Activated CD8-positive, alpha-beta T cell treated with anti-CD3 and anti-CD28 coated beads for 36 hours (primary cell): ENCODE results near the gene PUM2. TPM values are rescaled to one million over a fixed set of nuclear protein-coding genes. Genes with fewer than 3 reads are reported as not detected.

Experiments
- ATAC-seq: fragments of 200-7000 bp; cut with Tn5 transposase; one replicate; pipeline ENCODE4 v1.10.0; 2021; ENCODE audit warnings: mild to moderate bottlenecking, moderate library complexity
- CTCF ChIA-PET: fragments of 350-600 bp; sonication (Branson Sonifier 250); formaldehyde crosslinking; loops from one replicate; lab custom pipeline; 2021; ENCODE audit warnings: antibody characterized with exemption; lab: Charles Lee
- POLR2A ChIA-PET: fragments of 350-600 bp; sonication (Branson Sonifier 250); formaldehyde crosslinking; loops from one replicate; lab custom pipeline; 2021; ENCODE audit warnings: antibody characterized with exemption; lab: Charles Lee
- DNase-seq: peaks from one replicate; pipeline ENCODE4 v3.0.0-alpha.2; 2020
- H3K27ac Mint-ChIP-seq: one replicate; pipeline ENCODE4 v1.8.0; 2021; ENCODE audit warnings: mild to moderate bottlenecking, mixed read lengths
- H3K27me3 Mint-ChIP-seq: one replicate; pipeline ENCODE4 v1.8.0; 2021; ENCODE audit warnings: mixed read lengths
- H3K36me3 Mint-ChIP-seq: one replicate; pipeline ENCODE4 v1.8.0; 2021; ENCODE audit warnings: low read depth, mixed read lengths
- H3K4me1 Mint-ChIP-seq: one replicate; pipeline ENCODE4 v1.8.0; 2021; ENCODE audit warnings: low read depth, mixed read lengths
- H3K4me3 Mint-ChIP-seq: one replicate; pipeline ENCODE4 v1.8.0; 2021; ENCODE audit warnings: mild to moderate bottlenecking, moderate library complexity, mixed read lengths
- H3K9me3 Mint-ChIP-seq: one replicate; pipeline ENCODE4 v1.8.0; 2021; ENCODE audit warnings: mixed read lengths
- intact Hi-C: fragments of 100-400 bp; cut with micrococcal nuclease; formaldehyde crosslinking; loops from one replicate; pipeline ENCODE4 v1.10.0; 2022
- total RNA-seq, 2 experiments: library from RNA; stranded (reverse); gene quantifications; one replicate each; pipeline ENCODE4 v1.2.3, GENCODE V29; 2021
- TF ChIP-seq, protein P1 (sequence below): fragments of 200-600 bp; IDR thresholded peaks from one replicate; pipeline ENCODE4 v1.8.0; 2022; ENCODE audit warnings: antibody characterized with exemption, mild to moderate bottlenecking

PUM2 gene
- total RNA-seq, 2 experiments from 2014 or later: 104 TPM

GRCh38 chr2:20224164-20224715, 126.4 kb downstream of the PUM2 start:
- no peaks in the 10 kb centered on the region for H3K36me3 Mint-ChIP-seq

DNA sequence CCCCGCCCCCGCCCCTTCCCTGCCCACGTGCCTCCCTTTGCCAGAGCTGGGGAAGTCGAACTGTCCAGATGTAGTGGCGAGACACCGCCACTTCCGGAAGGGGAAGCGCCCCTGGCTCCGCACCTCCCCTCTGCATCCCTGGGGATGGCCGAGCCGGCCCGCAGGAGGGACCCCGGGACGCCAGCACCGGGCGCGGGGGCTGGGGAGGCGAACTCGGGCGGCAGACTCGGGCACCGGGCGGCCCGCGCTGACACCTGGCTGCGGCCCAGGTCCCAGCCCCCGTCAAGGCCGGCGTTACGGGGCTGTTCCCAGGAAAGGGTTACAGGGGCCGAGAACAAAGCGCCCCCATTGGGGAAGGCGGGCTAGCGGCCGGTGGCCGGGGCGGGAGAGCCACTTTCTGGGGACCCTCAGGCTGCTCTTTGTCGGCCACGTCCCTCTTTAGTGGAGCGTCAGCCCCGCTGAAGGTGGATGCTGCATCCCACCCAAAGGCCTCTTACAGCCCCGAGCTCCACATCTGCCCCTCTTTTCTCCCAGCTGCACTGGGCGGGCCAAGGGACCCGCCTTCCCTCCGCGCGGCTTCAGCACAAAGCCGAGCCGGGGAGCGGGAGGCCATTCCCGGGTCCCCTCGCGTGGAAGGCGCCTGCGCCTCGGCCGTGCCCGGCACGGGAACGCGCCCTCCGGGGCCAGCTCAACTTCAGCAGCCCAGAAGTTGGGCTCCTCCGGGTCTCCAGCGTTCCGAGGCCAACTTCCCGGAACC, 127.1 kb downstream of the PUM2 start:
- peak; percentile 18 for ATAC-seq
- Mint-ChIP-seq H3K4me1 (no peaks in the 10 kb centered on the region), H3K27me3 (peaks cover 50% of the 10 kb centered on the region), H3K4me3 (peak overlapping the region; percentile 24), H3K9me3 (no peaks in the 10 kb centered on the region), H3K27ac (no peak overlapping the region), H3K36me3 (no peaks in the 10 kb centered on the region)
- intact Hi-C loops: no loop called here
- TF ChIP-seq, protein P1, sequence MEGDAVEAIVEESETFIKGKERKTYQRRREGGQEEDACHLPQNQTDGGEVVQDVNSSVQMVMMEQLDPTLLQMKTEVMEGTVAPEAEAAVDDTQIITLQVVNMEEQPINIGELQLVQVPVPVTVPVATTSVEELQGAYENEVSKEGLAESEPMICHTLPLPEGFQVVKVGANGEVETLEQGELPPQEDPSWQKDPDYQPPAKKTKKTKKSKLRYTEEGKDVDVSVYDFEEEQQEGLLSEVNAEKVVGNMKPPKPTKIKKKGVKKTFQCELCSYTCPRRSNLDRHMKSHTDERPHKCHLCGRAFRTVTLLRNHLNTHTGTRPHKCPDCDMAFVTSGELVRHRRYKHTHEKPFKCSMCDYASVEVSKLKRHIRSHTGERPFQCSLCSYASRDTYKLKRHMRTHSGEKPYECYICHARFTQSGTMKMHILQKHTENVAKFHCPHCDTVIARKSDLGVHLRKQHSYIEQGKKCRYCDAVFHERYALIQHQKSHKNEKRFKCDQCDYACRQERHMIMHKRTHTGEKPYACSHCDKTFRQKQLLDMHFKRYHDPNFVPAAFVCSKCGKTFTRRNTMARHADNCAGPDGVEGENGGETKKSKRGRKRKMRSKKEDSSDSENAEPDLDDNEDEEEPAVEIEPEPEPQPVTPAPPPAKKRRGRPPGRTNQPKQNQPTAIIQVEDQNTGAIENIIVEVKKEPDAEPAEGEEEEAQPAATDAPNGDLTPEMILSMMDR: no peak
- DNase-seq: peak; percentile 6
- ChIA-PET POLR2A (interaction anchor here (0.9 kb wide), 1 partner anchor 223 kb away, joined by 5 read pairs; the partner anchor contains the start of gene RHOB), CTCF (interaction anchor here (1.6 kb wide), 1 partner anchor 89 kb away, joined by 5 read pairs; no protein-coding TSS in a partner anchor)

More at GRCh38 chr2:20224164-20224715, 126.4 kb downstream of the PUM2 start:
- no peaks in the 10 kb centered on the region for H3K9me3 Mint-ChIP-seq
- peak; percentile 18 for ATAC-seq
- H3K4me3 Mint-ChIP-seq: no peak overlapping the region
- ChIA-PET CTCF (interaction anchor here (1.0 to 2.1 kb wide), 6 partner anchors 13 to 118 kb away, joined by 3 to 8 read pairs (median 5); no protein-coding TSS in a partner anchor), POLR2A (interaction anchor here (0.9 kb wide), 1 partner anchor 223 kb away, joined by 5 read pairs; the partner anchor contains the start of gene RHOB)
- no peak overlapping the region for H3K27ac Mint-ChIP-seq
- TF ChIP-seq, protein P1: no peak
- intact Hi-C loops: no loop called here
- no peak for DNase-seq
- H3K27me3 Mint-ChIP-seq: peaks cover 52% of the 10 kb centered on the region
- no peaks in the 10 kb centered on the region for H3K4me1 Mint-ChIP-seq

- Mint-ChIP-seq H3K4me3 (peak overlapping the region; percentile 24), H3K27me3 (peaks cover 51% of the 10 kb centered on the region), H3K4me1 (no peaks in the 10 kb centered on the region), H3K27ac (no peak overlapping the region), H3K9me3 (no peaks in the 10 kb centered on the region), H3K36me3 (no peaks in the 10 kb centered on the region)
- intact Hi-C loops: no loop called here
- DNase-seq: no peak
- ATAC-seq: no peak
- TF ChIP-seq, protein P1: no peak
- ChIA-PET POLR2A (no interaction called here), CTCF (interaction anchor here (1.0 to 1.6 kb wide), 2 partner anchors 88 to 415 kb away, joined by 3 to 5 read pairs; no protein-coding TSS in a partner anchor)
Measured at GRCh38 chr2:20222769-20223406, 127.8 kb downstream of the PUM2 start.

- no peak for ATAC-seq
- H3K9me3 Mint-ChIP-seq: no peaks in the 10 kb centered on the region
- no peaks in the 10 kb centered on the region for H3K36me3 Mint-ChIP-seq
- TF ChIP-seq, protein P1: no peak
- POLR2A ChIA-PET: no interaction called here
- no peak overlapping the region for H3K27ac Mint-ChIP-seq
- intact Hi-C loops: no loop called here
- H3K27me3 Mint-ChIP-seq: peaks cover 45% of the 10 kb centered on the region
- H3K4me3 Mint-ChIP-seq: no peak overlapping the region
- no peak for DNase-seq
- no peaks in the 10 kb centered on the region for H3K4me1 Mint-ChIP-seq
- CTCF ChIA-PET: interaction anchor here (1.0 to 1.2 kb wide), 3 partner anchors 201 to 416 kb away, joined by 3 to 4 read pairs (median 3); no protein-coding TSS in a partner anchor
Measured at GRCh38 chr2:20222014-20222768, 128.5 kb downstream of the PUM2 start.
